HepG2 (cell line): Measurements from ENCODE around the gene GPALPP1.

Experiments used
- PBX2 ChIP-seq: IDR thresholded peaks from 2 replicates; pipeline ENCODE4 v1.6.1; 2016; ENCODE audit warnings: control low read depth
- TCF7 ChIP-seq: sonication (generic); IDR thresholded peaks from 2 replicates; pipeline ENCODE4 v1.6.1; 2016; ENCODE audit warnings: antibody characterized with exemption, low read depth

- TF ChIP-seq TCF7 (no peak), PBX2 (CRISPR knock-in tag) (no peak)
These were observed 66.0 kb downstream of the GPALPP1 start for GRCh38 chr13:45055198-45055901.
